ENCODE results near the gene CBX4. TPM values are rescaled to one million over a fixed set of nuclear protein-coding genes. Genes with fewer than 3 reads are reported as not detected.

CBX4 gene
- total and polyA plus RNA-seq, 2 of the 13 experiments (the other 11 are each of a cell fraction or from before 2014, with no cell fraction given): 25.8 to 50.8 TPM

DNA sequence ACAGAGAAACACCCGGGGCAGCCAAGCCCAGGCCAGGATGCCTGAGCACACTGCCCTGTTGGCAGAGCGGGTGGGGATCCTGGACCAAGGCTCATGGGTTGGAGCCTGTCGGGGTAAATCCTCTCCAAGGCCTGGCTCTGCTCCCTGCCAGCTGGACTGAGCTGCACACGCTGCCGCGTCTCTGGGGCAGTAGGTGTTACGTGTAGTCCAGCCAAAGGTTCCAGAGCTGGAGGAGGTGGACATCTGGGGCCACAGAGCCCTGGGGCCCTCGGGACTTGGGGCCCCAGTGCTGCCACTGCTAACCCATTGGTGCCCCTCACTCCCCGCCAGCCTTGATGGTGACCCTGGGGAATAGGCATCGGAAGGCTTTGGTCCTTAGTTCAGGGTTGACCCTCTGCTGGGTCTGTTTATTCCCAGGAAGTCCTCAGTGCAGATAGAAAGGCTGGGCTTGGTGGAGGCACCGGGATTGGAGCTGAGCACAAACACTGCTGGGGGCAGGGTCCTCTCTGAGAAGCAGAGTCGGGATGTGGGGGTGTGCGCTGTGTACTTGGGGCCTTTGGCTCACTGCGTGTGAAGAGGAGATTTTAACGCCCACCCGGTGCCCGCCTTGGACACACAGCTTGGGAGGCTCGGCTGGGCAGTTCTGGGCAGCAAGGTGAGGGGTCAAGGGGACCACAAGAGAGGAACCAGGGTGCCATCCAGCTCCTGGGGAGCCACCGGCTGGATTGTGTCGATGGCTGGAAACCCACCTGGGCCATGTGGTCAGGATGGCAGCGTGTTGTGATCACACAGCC is 16.3 kb upstream of the CBX4 start (continued):
- TF ChIP-seq, protein P1, sequence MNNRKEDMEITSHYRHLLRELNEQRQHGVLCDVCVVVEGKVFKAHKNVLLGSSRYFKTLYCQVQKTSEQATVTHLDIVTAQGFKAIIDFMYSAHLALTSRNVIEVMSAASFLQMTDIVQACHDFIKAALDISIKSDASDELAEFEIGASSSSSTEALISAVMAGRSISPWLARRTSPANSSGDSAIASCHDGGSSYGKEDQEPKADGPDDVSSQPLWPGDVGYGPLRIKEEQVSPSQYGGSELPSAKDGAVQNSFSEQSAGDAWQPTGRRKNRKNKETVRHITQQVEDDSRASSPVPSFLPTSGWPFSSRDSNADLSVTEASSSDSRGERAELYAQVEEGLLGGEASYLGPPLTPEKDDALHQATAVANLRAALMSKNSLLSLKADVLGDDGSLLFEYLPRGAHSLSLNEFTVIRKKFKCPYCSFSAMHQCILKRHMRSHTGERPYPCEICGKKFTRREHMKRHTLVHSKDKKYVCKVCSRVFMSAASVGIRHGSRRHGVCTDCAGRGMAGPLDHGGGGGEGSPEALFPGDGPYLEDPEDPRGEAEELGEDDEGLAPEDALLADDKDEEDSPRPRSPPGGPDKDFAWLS (CRISPR knock-in tag; IDR thresholded peaks at IDR 0.05; ENCODE audit: borderline replicate concordance): 0 out of 2 replicates have a peak, but pooled peaks have one; percentile 3
- TF ChIP-seq TCF7L2 (IDR thresholded peaks at IDR 0.05; ENCODE audit: low read depth, low read length): no peak

DNA sequence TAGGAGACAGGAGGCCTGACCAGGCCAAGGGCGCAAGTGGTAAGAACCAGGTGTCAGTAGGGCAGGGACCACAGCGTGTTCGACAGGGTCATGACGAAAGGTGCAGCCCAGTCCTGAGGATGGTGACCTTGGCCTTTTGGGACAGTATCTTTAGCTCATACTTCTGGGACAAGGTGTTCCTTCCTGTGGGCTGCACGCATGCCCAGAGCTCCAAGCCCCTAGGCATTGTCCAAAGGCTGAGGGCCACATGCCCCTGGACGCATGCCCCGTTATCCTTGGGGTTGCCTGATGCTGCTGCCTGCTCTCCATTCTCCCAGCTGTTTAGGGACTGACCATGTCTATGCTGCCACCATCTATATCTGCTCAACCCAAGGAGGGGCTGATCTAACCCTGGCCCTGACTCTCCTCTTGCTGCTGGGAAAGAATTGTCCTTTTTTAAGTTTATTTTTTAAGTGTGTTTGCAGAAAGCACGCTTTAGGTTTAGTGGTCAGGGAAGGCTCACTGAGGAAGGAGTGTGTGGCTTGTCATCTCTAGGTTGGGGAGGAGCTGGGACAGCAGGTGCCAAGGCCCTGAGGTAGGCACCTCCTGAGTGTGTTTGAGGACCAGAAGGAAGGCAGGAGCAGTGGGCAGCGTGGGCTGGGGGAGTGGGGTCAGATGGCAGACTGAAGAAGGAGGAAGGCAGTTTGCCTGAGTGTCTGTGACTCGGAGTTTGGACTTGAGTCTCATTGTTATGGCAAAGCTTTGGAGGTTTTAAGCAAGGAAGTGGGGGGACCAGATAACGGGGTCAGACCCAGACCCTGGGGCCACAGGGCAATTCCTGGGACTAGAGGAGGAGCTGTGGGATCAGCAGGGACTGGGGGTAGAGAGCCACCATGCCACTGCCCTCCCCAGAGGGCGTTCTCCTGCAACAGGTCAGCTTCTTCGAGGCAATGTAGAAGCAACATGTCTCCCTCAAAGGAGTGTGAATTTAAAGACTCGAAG is 15.1 kb upstream of the CBX4 start:
- Histone ChIP-seq H3K9ac (ENCODE audit: insufficient read depth, low read depth, low read length) (no peak overlapping the region), H3K9me3 (ENCODE audit: low read length) (no peaks in the 10 kb centered on the region), H3K4me2 (ENCODE audit: low read depth, low read length) (peak overlapping the region; percentile 3), H3K4me3 (replicated peaks in 1 of 3; ENCODE audit: insufficient read depth in 1 of 3, low read depth in 2 of 3, low read length in 3 of 3) (no peak overlapping the region), H2AFZ (ENCODE audit: low read length) (no peak overlapping the region), H4K20me1 (ENCODE audit: insufficient read depth, low read length) (no peaks in the 10 kb centered on the region), H3K27me3 (ENCODE audit: control insufficient read depth in 1 of 2, insufficient read depth in 2 of 2, low read length in 2 of 2) (peaks cover 12 to 26% of the 10 kb centered on the region in 2 experiments; a peak in 4 of 5 replicates), H3K36me3 (replicated peaks in 1 of 2; ENCODE audit: control insufficient read depth in 1 of 2, insufficient read depth in 2 of 2, low read length in 2 of 2) (no peaks in the 10 kb centered on the region), H3K4me1 (ENCODE audit: insufficient read depth, low read length) (peaks cover 76% of the 10 kb centered on the region), H3K27ac (ENCODE audit: extremely low read length, insufficient read depth, low read length) (no peak overlapping the region), H3K79me2 (ENCODE audit: insufficient read depth, low read length) (no peaks in the 10 kb centered on the region)
- POLR2A ChIA-PET: interaction anchor here (0.8 to 3.5 kb wide), 4 partner anchors 9 to 72 kb away, joined by 3 to 24 read pairs (median 8); partner anchors contain the start of gene CBX4
- BruUV-seq (replicated peaks): no TSS peak
- intact Hi-C loops (cut with micrococcal nuclease; ENCODE audit: unreplicated experiment): no loop called here
- no peak for DNase-seq (ENCODE audit: low spot score)
- WGBS (ENCODE audit: low lambda C conversion rate): 29% methylated on average over 13 of the region's 14 CpGs
- ATAC-seq: no peak
- CTCF ChIA-PET (ENCODE audit: low intra/inter-chr PET ratio, low total read pairs): no interaction called here
- in situ Hi-C loops (cut with HindIII; ENCODE audit: extremely low pct_ligation_motif_present, low pct_unique_long_range_greater_than_20kb): no loop called here
- no peak for FAIRE-seq
- TF ChIP-seq, protein P2, sequence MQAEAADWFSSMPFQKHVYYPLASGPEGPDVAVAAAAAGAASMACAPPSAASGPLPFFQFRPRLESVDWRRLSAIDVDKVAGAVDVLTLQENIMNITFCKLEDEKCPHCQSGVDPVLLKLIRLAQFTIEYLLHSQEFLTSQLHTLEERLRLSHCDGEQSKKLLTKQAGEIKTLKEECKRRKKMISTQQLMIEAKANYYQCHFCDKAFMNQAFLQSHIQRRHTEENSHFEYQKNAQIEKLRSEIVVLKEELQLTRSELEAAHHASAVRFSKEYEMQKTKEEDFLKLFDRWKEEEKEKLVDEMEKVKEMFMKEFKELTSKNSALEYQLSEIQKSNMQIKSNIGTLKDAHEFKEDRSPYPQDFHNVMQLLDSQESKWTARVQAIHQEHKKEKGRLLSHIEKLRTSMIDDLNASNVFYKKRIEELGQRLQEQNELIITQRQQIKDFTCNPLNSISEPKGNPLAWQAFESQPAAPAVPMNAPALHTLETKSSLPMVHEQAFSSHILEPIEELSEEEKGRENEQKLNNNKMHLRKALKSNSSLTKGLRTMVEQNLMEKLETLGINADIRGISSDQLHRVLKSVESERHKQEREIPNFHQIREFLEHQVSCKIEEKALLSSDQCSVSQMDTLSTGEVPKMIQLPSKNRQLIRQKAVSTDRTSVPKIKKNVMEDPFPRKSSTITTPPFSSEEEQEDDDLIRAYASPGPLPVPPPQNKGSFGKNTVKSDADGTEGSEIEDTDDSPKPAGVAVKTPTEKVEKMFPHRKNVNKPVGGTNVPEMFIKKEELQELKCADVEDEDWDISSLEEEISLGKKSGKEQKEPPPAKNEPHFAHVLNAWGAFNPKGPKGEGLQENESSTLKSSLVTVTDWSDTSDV (CRISPR knock-in tag; IDR thresholded peaks at IDR 0.05): 0 out of 2 replicates have a peak, but pooled peaks have one; percentile 4
- TF ChIP-seq TAF1 (CRISPR knock-in tag; IDR thresholded peaks at IDR 0.05): no peak
- TF ChIP-seq, protein P3, sequence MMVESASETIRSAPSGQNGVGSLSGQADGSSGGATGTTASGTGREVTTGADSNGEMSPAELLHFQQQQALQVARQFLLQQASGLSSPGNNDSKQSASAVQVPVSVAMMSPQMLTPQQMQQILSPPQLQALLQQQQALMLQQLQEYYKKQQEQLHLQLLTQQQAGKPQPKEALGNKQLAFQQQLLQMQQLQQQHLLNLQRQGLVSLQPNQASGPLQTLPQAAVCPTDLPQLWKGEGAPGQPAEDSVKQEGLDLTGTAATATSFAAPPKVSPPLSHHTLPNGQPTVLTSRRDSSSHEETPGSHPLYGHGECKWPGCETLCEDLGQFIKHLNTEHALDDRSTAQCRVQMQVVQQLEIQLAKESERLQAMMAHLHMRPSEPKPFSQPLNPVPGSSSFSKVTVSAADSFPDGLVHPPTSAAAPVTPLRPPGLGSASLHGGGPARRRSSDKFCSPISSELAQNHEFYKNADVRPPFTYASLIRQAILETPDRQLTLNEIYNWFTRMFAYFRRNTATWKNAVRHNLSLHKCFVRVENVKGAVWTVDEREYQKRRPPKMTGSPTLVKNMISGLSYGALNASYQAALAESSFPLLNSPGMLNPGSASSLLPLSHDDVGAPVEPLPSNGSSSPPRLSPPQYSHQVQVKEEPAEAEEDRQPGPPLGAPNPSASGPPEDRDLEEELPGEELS (CRISPR knock-in tag; IDR thresholded peaks at IDR 0.05): no peak
- TF ChIP-seq ZNF225 (CRISPR knock-in tag; IDR thresholded peaks at IDR 0.05): 0 out of 2 replicates have a peak, but pooled peaks have one; percentile 45
- TF ChIP-seq, protein P4, sequence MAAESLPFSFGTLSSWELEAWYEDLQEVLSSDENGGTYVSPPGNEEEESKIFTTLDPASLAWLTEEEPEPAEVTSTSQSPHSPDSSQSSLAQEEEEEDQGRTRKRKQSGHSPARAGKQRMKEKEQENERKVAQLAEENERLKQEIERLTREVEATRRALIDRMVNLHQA (CRISPR knock-in tag; IDR thresholded peaks at IDR 0.05): no peak
- TF ChIP-seq RXRA (CRISPR knock-in tag; IDR thresholded peaks at IDR 0.05): peak; percentile 15; the same call in 1 of the 2 replicates
- 0 out of 2 replicates have a peak, but pooled peaks have one; percentile 31 for TF ChIP-seq ZNF782 (CRISPR knock-in tag; IDR thresholded peaks at IDR 0.05; ENCODE audit: borderline replicate concordance)
- no peak for TF ChIP-seq SRSF1 (optimal IDR thresholded peaks at IDR 0.05; ENCODE audit: low read depth, low read length)
- TF ChIP-seq ZNF761 (CRISPR knock-in tag; conservative IDR thresholded peaks at IDR 0.05): 0 out of 2 replicates have a peak, but pooled peaks have one; percentile 14
- no peak for TF ChIP-seq ZNF282 (IDR thresholded peaks at IDR 0.05; ENCODE audit: partially characterized antibody)
